ENCODE data around the gene SERPINB13.

SERPINB13 gene

DNA sequence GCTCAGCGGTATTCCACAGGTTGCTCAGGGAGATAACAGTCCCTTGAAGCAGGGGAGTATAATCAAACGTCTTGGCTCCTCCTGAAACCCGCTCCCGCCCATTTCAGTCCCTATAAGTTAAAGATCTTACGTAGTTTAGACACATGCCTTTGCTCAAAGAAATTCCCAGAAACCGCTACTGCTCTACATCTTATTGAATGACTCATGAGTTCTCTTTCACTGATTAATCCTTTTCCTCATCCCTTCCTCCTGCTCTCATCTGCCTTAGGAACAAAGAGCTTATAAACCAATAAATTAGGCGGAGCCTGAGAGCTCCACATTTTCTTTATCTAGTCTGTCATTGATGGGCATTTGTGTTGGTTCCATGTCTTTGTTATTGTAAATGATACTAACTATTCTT is 61.1 kb downstream of the SERPINB13 start:
- no peak for DNase-seq (ENCODE audit: low spot score)
